DMS53 treated with DMSO at 0.1 percent for 48 hours (cell line): ENCODE data around the gene PRR15L.
A peak's percentile ranks its signal among the peaks of the same experiment; 100 is the strongest.
"Not testable (repeated sequence)": the region's sequence is repeated elsewhere in the genome, so short reads cannot be mapped to it uniquely, and the experiment has no call there.

Experiments
- DNase-seq: peaks from one replicate; lab custom pipeline; 2025; ENCODE audit not compliant: unreplicated experiment; lab: John Stamatoyannopoulos, UW

The PRR15L gene

DNA sequence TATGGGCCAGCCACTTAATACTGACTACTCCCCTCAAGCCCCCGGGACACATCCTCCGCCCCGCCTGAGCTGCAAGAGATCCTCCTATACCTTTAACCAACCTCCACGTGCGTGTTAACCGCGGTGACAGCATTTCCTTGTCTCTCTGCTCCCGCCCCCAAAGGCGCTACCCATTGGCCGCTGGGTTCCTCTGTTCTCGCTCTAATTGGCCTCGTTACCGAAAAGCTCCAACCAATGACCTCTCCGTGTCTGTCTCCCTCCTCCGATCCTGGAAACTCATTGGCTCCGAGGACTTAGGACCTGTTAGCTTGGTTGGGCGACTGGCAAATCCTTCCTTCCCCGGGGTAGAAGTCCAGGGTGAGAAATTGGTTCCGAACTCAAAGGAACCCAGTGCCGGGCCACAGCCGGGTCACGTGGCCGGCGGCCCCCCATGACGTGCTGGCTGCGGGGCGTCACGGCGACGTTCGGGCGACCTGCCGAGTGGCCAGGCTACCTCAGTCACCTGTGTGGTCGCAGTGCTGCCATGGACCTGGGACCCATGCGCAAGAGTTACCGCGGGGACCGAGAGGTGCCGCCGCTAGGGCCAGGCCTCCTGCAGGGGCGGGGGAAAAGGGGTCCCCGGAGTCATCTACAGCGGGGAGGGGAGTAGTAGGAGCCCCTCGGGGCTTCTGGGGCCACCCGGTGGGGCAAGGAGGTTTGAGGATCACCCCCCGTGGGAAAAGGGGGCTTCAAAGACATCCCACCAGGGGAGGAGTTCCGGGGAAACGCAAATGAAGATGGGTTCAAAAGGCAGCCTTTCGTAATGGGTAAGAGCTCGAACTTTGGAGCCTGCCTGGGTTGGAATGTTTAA lies 16.2 kb downstream of the PRR15L start, which contains the start of gene PNPO:
PNPO (plus strand) TSS at position 326 of the 850 bp plus-strand sequence; CDS start at position 431, 105 bp downstream.
- DNase-seq, result peak; percentile 99

DNA sequence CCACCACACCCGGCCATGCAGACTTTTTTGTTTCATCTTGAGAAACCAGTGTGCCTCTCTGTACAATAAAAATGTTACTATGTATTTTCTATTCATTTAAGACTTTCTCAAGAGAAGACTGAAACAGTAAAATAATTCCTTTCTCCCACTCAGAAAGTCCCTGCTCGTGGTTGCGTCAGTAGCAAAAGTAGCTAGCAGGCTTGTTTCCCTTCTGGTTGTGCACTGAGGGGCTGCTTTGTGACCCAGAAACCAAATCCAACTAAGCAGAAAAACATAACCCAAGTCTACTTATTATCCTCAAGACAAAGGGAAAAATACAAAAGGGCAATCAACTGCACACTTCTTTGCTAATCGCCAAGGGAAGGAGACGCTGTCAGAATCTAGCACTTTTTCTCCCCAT lies 19.7 kb downstream of the PRR15L start:
- no peak for DNase-seq

GRCh38 chr17:47935961-47936360 lies 21.7 kb downstream of the PRR15L start:
- no peak for DNase-seq

- DNase-seq, result not testable (repeated sequence)
These were observed 22.2 kb downstream of the PRR15L start for GRCh38 chr17:47935468-47935867.

GRCh38 chr17:47934856-47935255 lies 22.8 kb downstream of the PRR15L start:
- DNase-seq, result no peak

- DNase-seq, result no peak
These were observed 25.8 kb downstream of the PRR15L start for GRCh38 chr17:47931848-47932247.

GRCh38 chr17:47929218-47930000 lies 28.3 kb downstream of the PRR15L start:
- DNase-seq, result no peak

DNA sequence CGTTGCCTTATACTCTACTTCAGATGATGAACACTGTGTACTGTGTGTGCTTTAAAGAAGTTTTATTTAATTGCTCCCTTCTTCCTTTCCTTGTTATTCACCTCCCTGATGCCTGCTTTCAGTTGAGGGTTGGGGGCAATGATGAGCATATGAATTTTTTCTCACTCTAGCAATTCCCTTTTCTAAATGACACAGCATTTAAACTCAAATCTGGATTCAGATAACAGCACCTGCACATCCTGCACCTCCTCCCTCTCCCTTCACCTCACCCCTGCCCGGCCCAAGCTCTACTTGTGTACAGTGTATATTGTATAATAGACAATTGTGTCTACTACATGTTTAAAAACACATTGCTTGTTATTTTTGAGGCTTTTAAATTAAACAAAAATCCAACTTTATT lies 29.3 kb downstream of the PRR15L start:
- DNase-seq, result no peak

GRCh38 chr17:47927821-47928400 lies 29.8 kb downstream of the PRR15L start:
- no peak for DNase-seq

DNA sequence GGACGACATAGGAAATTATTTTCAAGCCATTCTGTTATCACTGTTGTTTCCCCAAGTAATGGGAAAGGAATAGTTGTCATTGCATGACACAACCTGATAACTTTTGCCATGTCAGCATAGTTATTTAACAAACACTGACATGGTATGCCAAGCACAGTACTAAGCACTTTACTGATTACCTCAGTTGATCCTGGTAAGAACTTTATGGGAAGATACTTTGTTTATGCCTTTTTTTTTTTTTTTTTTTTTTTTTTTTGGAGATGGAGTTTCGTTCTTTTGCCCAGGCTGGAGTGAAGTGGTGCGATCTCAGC lies 32.0 kb downstream of the PRR15L start:
- no peak for DNase-seq

DNA sequence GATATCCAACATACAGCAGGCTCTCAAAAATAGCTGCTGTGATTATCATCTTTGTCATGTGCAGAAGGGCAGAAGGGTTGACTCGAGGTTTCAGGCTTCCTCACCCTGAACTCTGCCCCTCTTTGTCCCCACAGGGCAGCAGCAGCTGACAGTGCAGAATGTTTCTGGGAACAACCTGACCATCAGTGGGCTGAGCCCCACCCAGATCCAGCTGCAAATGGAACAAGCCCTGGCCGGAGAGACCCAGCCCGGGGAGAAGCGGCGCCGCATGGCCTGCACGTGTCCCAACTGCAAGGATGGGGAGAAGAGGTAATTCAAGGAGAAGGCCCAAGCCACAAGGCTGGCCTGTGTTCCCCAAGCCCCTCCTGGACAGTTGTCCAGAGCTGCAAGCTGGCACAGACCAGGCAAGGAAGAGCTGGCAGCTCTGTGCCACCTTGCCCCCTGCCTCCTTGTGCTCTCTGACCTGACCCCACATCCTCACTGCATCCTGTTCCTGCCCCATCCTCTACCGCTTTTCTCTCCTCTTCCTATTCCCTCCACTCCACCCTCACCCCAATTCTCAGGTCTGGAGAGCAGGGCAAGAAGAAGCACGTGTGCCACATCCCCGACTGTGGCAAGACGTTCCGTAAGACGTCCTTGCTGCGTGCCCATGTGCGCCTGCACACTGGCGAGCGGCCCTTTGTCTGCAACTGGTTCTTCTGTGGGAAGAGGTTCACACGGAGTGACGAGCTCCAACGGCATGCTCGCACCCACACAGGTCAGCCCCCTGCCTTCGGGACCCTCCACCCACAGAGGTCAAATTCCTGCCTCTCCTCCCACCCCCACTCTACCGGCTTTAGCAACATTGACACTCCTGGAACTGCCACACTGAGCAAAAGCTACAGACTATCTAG lies 32.7 kb downstream of the PRR15L start:
- no peak for DNase-seq

DNA sequence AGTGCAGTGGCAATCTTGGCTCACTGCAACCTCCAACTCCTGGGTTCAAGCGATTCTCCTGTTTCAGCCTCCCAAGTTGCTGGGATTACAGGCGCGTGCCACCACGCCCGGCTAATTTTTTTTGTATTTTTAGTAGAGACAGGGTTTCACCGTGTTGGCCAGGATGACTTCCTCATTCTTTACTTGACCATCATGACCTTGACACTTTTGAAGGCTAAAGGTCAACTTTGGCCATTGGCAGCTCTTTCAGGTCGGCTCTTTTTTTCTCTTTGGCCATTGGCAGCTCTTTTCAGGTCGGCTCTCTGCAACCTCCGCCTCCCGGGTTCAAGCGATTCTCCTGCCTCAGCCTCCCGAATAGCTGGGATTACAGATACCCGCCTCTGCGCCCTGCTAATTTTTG lies 37.8 kb downstream of the PRR15L start:
- DNase-seq, result not testable (repeated sequence)

GRCh38 chr17:47918991-47919390 lies 38.7 kb downstream of the PRR15L start:
- no peak for DNase-seq

DNA sequence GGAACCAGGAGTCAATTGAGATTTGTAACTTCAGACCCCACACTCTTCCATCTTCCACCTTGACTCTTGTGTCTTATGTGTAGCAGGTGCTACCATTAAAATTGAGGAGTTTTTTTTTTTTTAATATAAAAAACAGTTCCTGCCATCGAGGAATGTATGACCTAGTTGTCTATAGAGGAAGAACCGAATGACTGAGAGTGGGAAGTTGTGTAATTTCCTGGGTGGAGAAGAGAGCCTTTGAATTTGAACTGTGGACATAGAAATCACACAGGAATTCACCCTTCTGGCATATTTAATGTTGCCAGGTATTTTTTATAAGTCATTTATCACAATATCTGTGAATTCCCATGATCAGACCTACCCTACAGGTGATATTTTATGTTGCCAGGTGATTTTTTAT lies 39.7 kb downstream of the PRR15L start:
- DNase-seq, result no peak

GRCh38 chr17:47917581-47917980 lies 40.1 kb downstream of the PRR15L start:
- DNase-seq, result no peak

DNA sequence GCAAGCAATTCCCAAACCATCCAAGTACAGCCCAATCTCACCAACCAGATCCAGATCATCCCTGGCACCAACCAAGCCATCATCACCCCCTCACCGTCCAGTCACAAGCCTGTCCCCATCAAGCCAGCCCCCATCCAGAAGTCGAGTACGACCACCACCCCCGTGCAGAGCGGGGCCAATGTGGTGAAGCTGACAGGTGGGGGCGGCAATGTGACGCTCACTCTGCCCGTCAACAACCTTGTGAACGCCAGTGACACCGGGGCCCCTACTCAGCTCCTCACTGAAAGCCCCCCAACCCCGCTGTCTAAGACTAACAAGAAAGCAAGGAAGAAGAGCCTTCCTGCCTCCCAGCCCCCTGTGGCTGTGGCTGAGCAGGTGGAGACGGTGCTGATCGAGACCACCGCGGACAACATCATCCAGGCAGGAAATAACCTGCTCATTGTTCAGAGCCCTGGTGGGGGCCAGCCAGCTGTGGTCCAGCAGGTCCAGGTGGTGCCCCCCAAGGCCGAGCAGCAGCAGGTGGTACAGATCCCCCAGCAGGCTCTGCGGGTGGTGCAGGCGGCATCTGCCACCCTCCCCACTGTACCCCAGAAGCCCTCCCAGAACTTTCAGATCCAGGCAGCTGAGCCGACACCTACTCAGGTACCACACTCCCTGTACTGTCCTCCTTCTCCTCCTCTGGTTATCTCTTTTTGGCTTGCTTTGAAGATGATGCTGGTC lies 41.0 kb downstream of the PRR15L start:
- DNase-seq, result no peak

- no peak for DNase-seq
These were observed 41.8 kb downstream of the PRR15L start for GRCh38 chr17:47915776-47916398.

DNA sequence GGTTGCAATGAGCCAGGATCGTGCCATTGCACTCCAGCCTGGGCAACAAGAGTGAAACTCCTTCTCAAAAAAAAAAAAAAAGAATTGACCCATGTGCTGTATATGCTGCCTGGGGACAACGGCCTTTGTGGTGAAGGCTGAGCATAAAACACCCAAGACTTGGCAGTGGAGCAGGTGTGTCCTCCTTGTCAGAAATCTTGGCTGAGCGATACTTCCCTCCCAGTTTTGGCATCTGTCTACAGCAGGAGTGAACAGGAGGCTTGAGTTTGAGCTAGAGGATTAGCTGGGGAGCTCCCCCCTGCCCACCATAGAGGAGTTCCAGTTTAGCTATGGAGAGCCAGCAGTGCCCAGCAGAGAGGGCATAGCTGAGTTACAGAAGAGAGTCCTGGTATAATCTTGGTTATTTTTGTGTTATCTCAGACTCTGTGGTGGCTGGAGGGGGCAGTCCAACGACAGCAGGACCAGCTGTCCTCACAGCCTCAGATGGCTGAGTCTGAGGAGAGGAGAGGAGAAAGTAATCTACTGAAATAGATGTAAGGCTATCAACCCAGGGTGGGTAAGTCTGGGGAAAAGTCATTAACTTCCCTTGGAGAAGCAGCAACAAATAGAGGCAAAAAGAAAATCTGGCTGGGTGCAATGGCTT lies 43.3 kb downstream of the PRR15L start:
- DNase-seq, result no peak

DNA sequence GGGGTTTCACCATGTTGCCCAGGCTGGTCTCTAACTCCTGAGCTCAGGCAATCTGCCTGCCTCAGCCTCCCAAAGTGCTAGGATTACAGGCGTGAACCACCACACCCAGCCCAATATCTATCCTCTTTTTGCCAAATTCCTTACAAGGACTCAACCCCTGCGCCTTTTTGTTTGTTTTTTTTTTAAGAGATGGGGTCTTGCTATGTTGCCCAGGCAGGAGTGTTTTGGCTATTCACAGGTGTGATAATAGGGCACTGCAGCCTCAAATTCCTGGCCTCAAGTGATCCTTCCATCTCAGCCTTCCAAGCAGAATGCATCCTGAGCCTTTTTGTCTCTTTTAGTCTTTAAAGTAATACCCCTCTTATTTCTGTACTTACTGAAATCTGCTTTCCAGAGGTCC lies 44.6 kb downstream of the PRR15L start:
- DNase-seq, result no peak
